SU-DHL-6 (cell line): ENCODE measurements around the gene ADGRB3.

Source experiments
- EZH2phosphoT487 ChIP-seq: fragments of 200-600 bp; sonication (generic), shearing (Covaris generic); conservative IDR thresholded peaks from 2 replicates; pipeline ENCODE4 v1.6.1; 2018; ENCODE audit warnings: mild to moderate bottlenecking, antibody characterized with exemption, low read length, moderate library complexity, mixed read lengths
- TF ChIP-seq, protein P1 (sequence below): fragments of 200-600 bp; sonication (generic); IDR thresholded peaks from one replicate; pipeline ENCODE4 v1.5.1; 2017; ENCODE audit warnings: antibody characterized with exemption, mild to moderate bottlenecking, low read length, moderate library complexity; ENCODE audit not compliant: insufficient read depth, poor library complexity, severe bottlenecking

- TF ChIP-seq, protein P1, sequence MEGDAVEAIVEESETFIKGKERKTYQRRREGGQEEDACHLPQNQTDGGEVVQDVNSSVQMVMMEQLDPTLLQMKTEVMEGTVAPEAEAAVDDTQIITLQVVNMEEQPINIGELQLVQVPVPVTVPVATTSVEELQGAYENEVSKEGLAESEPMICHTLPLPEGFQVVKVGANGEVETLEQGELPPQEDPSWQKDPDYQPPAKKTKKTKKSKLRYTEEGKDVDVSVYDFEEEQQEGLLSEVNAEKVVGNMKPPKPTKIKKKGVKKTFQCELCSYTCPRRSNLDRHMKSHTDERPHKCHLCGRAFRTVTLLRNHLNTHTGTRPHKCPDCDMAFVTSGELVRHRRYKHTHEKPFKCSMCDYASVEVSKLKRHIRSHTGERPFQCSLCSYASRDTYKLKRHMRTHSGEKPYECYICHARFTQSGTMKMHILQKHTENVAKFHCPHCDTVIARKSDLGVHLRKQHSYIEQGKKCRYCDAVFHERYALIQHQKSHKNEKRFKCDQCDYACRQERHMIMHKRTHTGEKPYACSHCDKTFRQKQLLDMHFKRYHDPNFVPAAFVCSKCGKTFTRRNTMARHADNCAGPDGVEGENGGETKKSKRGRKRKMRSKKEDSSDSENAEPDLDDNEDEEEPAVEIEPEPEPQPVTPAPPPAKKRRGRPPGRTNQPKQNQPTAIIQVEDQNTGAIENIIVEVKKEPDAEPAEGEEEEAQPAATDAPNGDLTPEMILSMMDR = no peak
- no peak for TF ChIP-seq EZH2phosphoT487
Observed at GRCh38 chr6:69105288-69105687, 470.2 kb downstream of the ADGRB3 start.
